Sigmoid colon (tissue), 7 donors: ENCODE results near the gene TIMM13. TPM values are rescaled to one million over a fixed set of nuclear protein-coding genes. Genes with fewer than 3 reads are reported as not detected.

Source experiments
- DNase-seq: peaks from one replicate; pipeline ENCODE4 v3.0.0-alpha.2; 2019
- H3K27ac ChIP-seq, 4 donors: fragments of 200-600 bp; sonication (generic); one replicate each; pipeline ENCODE4 v1.5.1; 2016 to 2019; ENCODE audit warnings: mild to moderate bottlenecking in 1 of 4
- H3K27me3 ChIP-seq, 3 donors: fragments of 200-600 bp; sonication (generic); one replicate each; pipeline ENCODE4 v1.5.1; 2019; ENCODE audit warnings: mild to moderate bottlenecking in 1 of 3
- H3K36me3 ChIP-seq, 4 donors: fragments of 200-600 bp; sonication (generic); one replicate each; pipeline ENCODE4 v1.5.1; 2016 to 2019
- H3K4me1 ChIP-seq, 4 donors: fragments of 200-600 bp; sonication (generic); one replicate each; pipeline ENCODE4 v1.5.1; 2017 to 2019
- H3K4me3 ChIP-seq, 4 donors: fragments of 200-600 bp; sonication (generic); one replicate each; pipeline ENCODE4 v1.5.1; 2017 to 2019; ENCODE audit warnings: mild to moderate bottlenecking in 2 of 4, moderate library complexity in 1 of 4
- H3K9me3 ChIP-seq, 4 donors: fragments of 200-600 bp in 3 of 4; sonication (generic) in 3 of 4; one replicate each; pipeline versions ENCODE4 v1.5.1 to v1.6.1; 2013 to 2019
- EP300 ChIP-seq, 4 donors: sonication (generic); formaldehyde crosslinking; IDR thresholded peaks; one replicate each; pipeline ENCODE4 v1.6.1; 2017; ENCODE audit warnings: antibody characterized with exemption in 4 of 4
- POLR2A ChIP-seq, 2 donors: fragments of 450-650 bp; IDR thresholded peaks; one replicate each; pipeline ENCODE4 v1.6.1; 2016; ENCODE audit warnings: antibody characterized with exemption in 2 of 2, mild to moderate bottlenecking in 2 of 2, moderate library complexity in 2 of 2
- POLR2AphosphoS5 ChIP-seq, 4 donors: sonication (generic); formaldehyde crosslinking; IDR thresholded peaks; one replicate each; pipeline ENCODE4 v1.6.1; 2017; ENCODE audit warnings: antibody characterized with exemption in 4 of 4
- WGBS, 2 donors: extraction: QIAGEN DNeasy Blood & Tissue Kit; methylation state at CpG; one replicate each; pipeline ENCODE4 v1.1.7; 2013; 5-methylcytosine and 5-hydroxymethylcytosine counted together
- intact Hi-C: fragments of 100-400 bp; cut with DNase I; formaldehyde crosslinking; loops from one replicate; pipeline ENCODE4 v1.15.1; 2023
- polyA plus RNA-seq, 3 donors: library from polyadenylated mRNA; stranded (reverse); fragments of 200-250 nt; gene quantifications; one replicate each; pipeline ENCODE4 v1.2.3, GENCODE V29; 2013
- total RNA-seq, 4 donors: library from RNA; depleted of rRNA; stranded (reverse); fragments of >200 nt; gene quantifications; one replicate each; pipeline ENCODE4 v1.1.0, GENCODE V29; 2016
- TF ChIP-seq, protein P1 (sequence below), 4 experiments: fragments of 450-650 bp in 3 of 4; fragments of 200-600 bp in 1 of 4; IDR thresholded peaks; one replicate each; pipeline ENCODE4 v1.5.1; 2016 to 2019; ENCODE audit warnings: antibody characterized with exemption in 4 of 4, mild to moderate bottlenecking in 3 of 4, moderate library complexity in 2 of 4
- donor health status: healthy with polysubstance abuse.
- donor health status: Bipolar disorder and iron deficiency.
- donor health status: healthy.

The TIMM13 gene
- total and polyA plus RNA-seq, 7 donors, result 23.6 to 135 (median 29.3) TPM

DNA sequence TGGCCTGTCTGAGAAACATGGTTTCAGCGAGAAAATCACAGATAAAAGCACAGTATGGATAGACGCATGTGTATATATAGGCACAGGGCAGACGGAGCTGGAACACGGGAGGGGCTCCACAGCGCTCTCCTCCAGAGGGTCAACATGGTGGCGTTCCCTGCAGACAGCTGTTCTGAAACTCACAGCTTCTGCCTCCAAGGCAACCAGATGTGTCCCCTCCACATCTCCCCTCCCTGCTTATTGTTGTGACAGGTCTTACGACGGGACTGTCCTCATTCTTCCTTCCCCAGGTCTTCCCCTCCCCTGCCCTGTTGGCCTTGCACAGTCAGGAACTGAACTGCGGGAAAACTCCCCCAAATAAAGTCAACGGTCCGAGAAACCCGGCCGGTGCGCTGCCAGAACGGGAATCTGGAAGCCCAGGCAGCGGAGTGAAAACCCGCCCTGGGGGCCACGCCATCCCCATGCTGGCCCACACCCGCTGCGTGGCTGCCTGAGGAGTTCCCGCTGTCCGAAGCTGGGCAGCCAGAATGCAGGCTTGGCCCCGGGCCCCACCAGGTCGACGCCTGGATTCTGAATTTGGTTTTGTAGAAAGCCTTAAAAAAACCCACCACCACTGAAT is 2.6 kb upstream of the TIMM13 start:
- Histone ChIP-seq H3K27me3 (no peaks in the 10 kb centered on the region), H3K4me1 (peaks cover 0 to 34% (median 32%) of the 10 kb centered on the region in 4 donors), H3K36me3 (peaks cover 0 to 29% (median 19%) of the 10 kb centered on the region in 4 donors), H3K4me3 (no peak overlapping the region), H3K9me3 (no peaks in the 10 kb centered on the region), H3K27ac (no peak overlapping the region)
- DNase-seq, result no peak
- 90% methylated on average over 25 of the region's 25 CpGs for WGBS, 2 donors
- intact Hi-C loops, result loop anchor here (10.0 kb wide), 1 partner anchor 355 kb away; the partner anchor contains the start of genes SGTA and THOP1
- no peak for TF ChIP-seq POLR2AphosphoS5 (IDR thresholded peaks at IDR 0.05)
- no peak for TF ChIP-seq POLR2A (IDR thresholded peaks at IDR 0.05)
- no peak for TF ChIP-seq EP300 (IDR thresholded peaks at IDR 0.05)
- TF ChIP-seq, protein P1, sequence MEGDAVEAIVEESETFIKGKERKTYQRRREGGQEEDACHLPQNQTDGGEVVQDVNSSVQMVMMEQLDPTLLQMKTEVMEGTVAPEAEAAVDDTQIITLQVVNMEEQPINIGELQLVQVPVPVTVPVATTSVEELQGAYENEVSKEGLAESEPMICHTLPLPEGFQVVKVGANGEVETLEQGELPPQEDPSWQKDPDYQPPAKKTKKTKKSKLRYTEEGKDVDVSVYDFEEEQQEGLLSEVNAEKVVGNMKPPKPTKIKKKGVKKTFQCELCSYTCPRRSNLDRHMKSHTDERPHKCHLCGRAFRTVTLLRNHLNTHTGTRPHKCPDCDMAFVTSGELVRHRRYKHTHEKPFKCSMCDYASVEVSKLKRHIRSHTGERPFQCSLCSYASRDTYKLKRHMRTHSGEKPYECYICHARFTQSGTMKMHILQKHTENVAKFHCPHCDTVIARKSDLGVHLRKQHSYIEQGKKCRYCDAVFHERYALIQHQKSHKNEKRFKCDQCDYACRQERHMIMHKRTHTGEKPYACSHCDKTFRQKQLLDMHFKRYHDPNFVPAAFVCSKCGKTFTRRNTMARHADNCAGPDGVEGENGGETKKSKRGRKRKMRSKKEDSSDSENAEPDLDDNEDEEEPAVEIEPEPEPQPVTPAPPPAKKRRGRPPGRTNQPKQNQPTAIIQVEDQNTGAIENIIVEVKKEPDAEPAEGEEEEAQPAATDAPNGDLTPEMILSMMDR (IDR thresholded peaks at IDR 0.05), result no peak

DNA sequence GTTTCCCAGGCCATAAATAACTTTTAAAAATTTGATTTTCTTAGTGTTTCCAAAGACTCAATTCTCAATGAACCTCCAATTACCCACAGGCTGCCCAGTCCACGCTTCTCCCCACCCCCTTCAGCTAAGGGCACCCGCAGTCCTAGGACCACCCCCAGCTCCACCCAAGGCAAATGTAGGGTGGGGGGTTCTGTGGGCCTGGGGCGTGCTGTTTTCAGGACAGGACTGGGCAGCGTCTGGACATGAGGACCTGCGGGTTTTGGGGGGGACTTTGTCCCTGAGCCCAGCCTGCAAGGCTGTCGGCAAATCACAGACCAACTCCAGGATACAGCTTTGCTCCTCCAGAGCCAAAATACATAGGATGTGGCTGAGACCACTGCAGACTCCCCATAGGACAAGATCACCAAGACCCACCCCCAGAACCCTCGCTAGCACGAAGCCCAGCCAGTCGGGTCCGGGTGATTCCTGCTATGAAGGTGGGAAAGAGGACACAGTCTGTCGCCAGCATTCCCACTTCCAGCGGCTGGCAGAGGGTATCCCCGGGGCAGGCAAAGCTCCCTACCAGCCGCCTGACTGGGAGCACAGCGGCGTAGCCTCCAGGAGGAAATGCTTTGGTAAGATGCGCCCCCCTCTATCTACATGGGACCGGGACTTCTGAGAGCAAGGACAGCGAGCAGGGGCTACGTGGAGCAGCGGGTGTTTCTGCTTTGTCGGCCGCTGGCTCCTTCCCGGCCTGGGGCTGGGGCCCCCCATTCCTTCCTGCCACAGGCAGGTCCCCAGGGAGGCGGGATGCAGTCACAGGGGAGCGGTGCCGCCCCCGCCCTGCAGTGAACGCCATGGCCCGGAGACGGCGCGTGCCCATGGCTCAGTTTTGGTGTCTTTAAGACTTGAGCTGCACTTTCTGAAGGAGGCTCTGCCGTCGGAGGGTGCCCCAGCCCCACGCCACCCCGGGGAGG is 1.6 kb upstream of the TIMM13 start:
- Histone ChIP-seq H3K4me1 (peaks cover 0 to 44% (median 39%) of the 10 kb centered on the region in 4 donors), H3K9me3 (no peaks in the 10 kb centered on the region), H3K4me3 (peak overlapping the region in 3 of 4 donors; percentile 70 to 98 (median 86)), H3K27ac (peak overlapping the region; percentile 94 to 98 (median 98)), H3K27me3 (no peaks in the 10 kb centered on the region), H3K36me3 (peaks cover 0 to 20% (median 9%) of the 10 kb centered on the region in 4 donors)
- WGBS, 2 donors, result 86 to 90% methylated on average over 37 of the region's 37 CpGs
- DNase-seq, result no peak
- no peak for TF ChIP-seq EP300 (IDR thresholded peaks at IDR 0.05)
- TF ChIP-seq, protein P1 (IDR thresholded peaks at IDR 0.05), result no peak
- no peak for TF ChIP-seq POLR2A (IDR thresholded peaks at IDR 0.05)
- no peak for TF ChIP-seq POLR2AphosphoS5 (IDR thresholded peaks at IDR 0.05)
- intact Hi-C loops, result loop anchor here (1.0 to 10.0 kb wide), 2 partner anchors 27 to 356 kb away; partner anchors contain the start of genes LMNB2, SGTA and THOP1

DNA sequence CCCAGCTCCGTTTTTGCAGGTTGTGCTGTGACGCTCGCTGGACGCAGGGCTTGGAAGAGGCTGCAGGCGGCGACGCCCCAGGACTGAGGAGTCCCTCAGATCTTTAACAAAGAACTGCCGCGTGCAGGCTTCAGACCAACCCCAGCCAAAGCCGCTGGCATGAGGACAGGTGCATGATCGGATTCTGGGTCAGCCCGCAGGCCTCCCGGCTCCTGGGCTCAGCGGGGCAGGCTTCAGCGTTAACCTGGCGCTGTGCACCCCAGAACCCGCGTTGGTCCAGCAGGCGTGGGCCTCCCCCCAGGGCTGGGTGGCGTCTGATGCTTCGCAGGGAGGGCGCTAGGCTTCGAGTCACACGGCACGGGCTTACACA is 920 bp upstream of the TIMM13 start:
- Histone ChIP-seq H3K4me3 (peak overlapping the region; percentile 70 to 98 (median 85)), H3K27ac (peak overlapping the region; percentile 94 to 98 (median 98)), H3K36me3 (peaks cover 0 to 22% (median 5%) of the 10 kb centered on the region in 4 donors), H3K4me1 (peaks cover 0 to 44% (median 39%) of the 10 kb centered on the region in 4 donors), H3K9me3 (no peaks in the 10 kb centered on the region), H3K27me3 (no peaks in the 10 kb centered on the region)
- WGBS, 2 donors, result 25 to 43% methylated on average over 25 of the region's 25 CpGs
- intact Hi-C loops, result loop anchor here (1.0 to 10.0 kb wide), 2 partner anchors 28 to 356 kb away; partner anchors contain the start of genes LMNB2, SGTA and THOP1
- DNase-seq, result peak; percentile 84
- TF ChIP-seq POLR2A (IDR thresholded peaks at IDR 0.05) (no peak), EP300 (IDR thresholded peaks at IDR 0.05) (no peak), POLR2AphosphoS5 (IDR thresholded peaks at IDR 0.05) (no peak)
- TF ChIP-seq, protein P1 (IDR thresholded peaks at IDR 0.05), result no peak

DNA sequence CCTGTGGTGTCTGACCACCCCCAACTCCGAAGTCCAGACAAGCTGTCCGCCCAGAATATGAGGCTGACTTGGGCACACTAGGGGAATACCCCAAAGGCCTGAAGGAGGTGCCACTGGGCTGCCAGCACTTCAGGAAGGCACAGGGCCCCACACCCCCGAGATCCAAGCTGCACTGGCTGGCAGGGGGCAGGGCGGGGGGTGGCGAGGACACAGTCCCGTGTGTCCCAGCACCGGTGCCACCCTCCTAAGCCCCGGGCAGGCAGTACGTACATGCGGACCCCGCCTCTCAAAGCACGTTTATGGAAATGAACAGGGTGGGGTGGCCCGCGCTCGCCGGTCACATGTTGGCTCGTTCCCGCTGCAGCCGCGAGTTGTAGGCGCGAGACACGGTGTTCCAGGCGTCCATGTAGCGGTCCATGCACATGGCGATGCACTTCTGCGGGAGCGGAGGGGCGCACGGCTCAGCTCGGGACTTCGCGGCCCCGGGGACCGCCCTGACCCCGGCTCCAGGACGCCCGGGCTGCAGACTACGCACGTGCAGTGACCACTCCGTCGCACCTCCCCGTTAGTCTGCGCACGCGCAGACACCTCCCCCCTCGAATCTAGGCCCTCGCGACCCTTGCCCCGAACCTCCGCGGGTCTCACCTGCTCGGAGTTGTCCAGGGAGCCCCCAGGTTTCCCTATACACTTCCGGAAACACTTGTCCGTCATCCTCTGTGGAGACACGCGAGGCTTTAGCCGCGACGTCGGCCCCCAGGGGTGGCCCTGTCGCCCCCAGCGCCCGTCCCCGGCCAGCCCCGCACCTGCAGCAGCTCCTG is 566 bp downstream of the TIMM13 start:
- intact Hi-C loops, result loop anchor here (10.0 kb wide), 1 partner anchor 358 kb away; the partner anchor contains the start of genes SGTA and THOP1
- Histone ChIP-seq H3K27me3 (no peaks in the 10 kb centered on the region), H3K9me3 (no peaks in the 10 kb centered on the region), H3K36me3 (peaks cover 0 to 20% (median 4%) of the 10 kb centered on the region in 4 donors), H3K4me1 (peaks cover 0 to 49% (median 39%) of the 10 kb centered on the region in 4 donors), H3K27ac (peak overlapping the region; percentile 94 to 98 (median 98)), H3K4me3 (peak overlapping the region; percentile 70 to 98 (median 85))
- TF ChIP-seq POLR2A (IDR thresholded peaks at IDR 0.05), result no peak
- TF ChIP-seq POLR2AphosphoS5 (IDR thresholded peaks at IDR 0.05), result no peak
- TF ChIP-seq EP300 (IDR thresholded peaks at IDR 0.05), result no peak
- TF ChIP-seq, protein P1 (IDR thresholded peaks at IDR 0.05), result no peak
- DNase-seq, result peak; percentile 79
- WGBS, 2 donors, result 2 to 4% methylated on average over 66 of the region's 66 CpGs
